K562 (cell line): Measurements from ENCODE around the gene RHEX. TPM values are rescaled to one million over a fixed set of nuclear protein-coding genes. Genes with fewer than 3 reads are reported as not detected.

Experiments
- ATAC-seq: fragments of 200-7000 bp; cut with Tn5 transposase; 3 replicates; pipeline ENCODE4 v1.9.1; 2020; ENCODE audit warnings: moderate library complexity
- BruUV-seq: library from RNA; stranded (reverse); fragments of 400-500 nt; replicated peaks from 2 replicates; lab custom pipeline; 2021; lab: Mats Ljungman, UMichigan
- CTCF ChIA-PET: fragments of 300-600 bp; formaldehyde crosslinking; extraction: SDS; loops from one replicate; lab custom pipeline; 2021; ENCODE audit warnings: low intra/inter-chr PET ratio; lab: Yijun Ruan, JAX
- POLR2A ChIA-PET: fragments of 300-600, 350-650 bp; sonication (Branson Sonifier 250); formaldehyde crosslinking; extraction: SDS; loops from one replicate; lab custom pipeline; 2021; ENCODE audit warnings: antibody characterized with exemption, inconsistent platforms; lab: Yijun Ruan, JAX
- DNase-seq, 4 experiments: peaks; one replicate each; pipeline versions ENCODE4 v3.0.0 to v3.0.0-alpha.2; 2011 to 2018; ENCODE audit warnings: low spot score in 3 of 4, mixed read lengths in 3 of 4; ENCODE audit errors: extremely low read depth in 1 of 4
- FAIRE-seq: peaks from 2 replicates; lab custom pipeline; 2011; peaks lifted over from hg19 to GRCh38; lab: Jason Lieb, UNC
- H2AFZ ChIP-seq: 2 replicates; pipeline ENCODE4 v1.6.0; 2011; ENCODE audit warnings: low read depth, low read length, control low read depth, inconsistent platforms
- H3K27ac ChIP-seq: fragments of 200-600 bp; 3 replicates; pipeline ENCODE4 v1.8.0; 2011; ENCODE audit warnings: low read depth, mild to moderate bottlenecking, control low read depth, inconsistent platforms, low read length, moderate library complexity, mixed read lengths; ENCODE audit errors: extremely low read depth
- H3K27me3 ChIP-seq, 2 experiments: fragments of 300-600 bp in 1 of 2; 2 replicates in 1 of 2; 3 replicates in 1 of 2; pipeline versions ENCODE4 v1.6.0 to v1.8.0; 2011; ENCODE audit warnings: inconsistent platforms in 2 of 2, low read length in 2 of 2, mild to moderate bottlenecking in 1 of 2, mixed read lengths in 1 of 2, moderate library complexity in 1 of 2; ENCODE audit not compliant: control insufficient read depth in 2 of 2, insufficient read depth in 2 of 2
- H3K36me3 ChIP-seq: fragments of 300-600 bp; 3 replicates; pipeline ENCODE4 v1.8.0; 2011; ENCODE audit warnings: mild to moderate bottlenecking, low read length, inconsistent platforms; ENCODE audit not compliant: control insufficient read depth, insufficient read depth
- H3K4me1 ChIP-seq, 2 experiments: fragments of 200-600 bp in 1 of 2; replicated peaks in 1 of 2; 2 replicates in 1 of 2; 3 replicates in 1 of 2; pipeline versions ENCODE4 v1.5.1 to v1.8.0; 2011; ENCODE audit warnings: inconsistent platforms in 2 of 2, low read length in 2 of 2, mild to moderate bottlenecking in 1 of 2, mixed read lengths in 1 of 2, moderate library complexity in 1 of 2; ENCODE audit not compliant: control insufficient read depth in 2 of 2, insufficient read depth in 2 of 2
- H3K4me2 ChIP-seq: 2 replicates; pipeline ENCODE4 v1.6.1; 2011; ENCODE audit warnings: low read length, control low read depth, inconsistent platforms, mixed read lengths; ENCODE audit not compliant: insufficient read depth
- H3K4me3 ChIP-seq: fragments of 200-600 bp; sonication (generic), shearing (Covaris generic); 2 replicates; pipeline ENCODE4 v1.5.1; 2016; ENCODE audit warnings: control low read depth, inconsistent platforms
- H3K79me2 ChIP-seq: fragments of 200-600 bp; 3 replicates; pipeline ENCODE4 v1.8.0; 2011; ENCODE audit warnings: low read length, inconsistent platforms; ENCODE audit not compliant: control insufficient read depth, insufficient read depth
- H3K9ac ChIP-seq, 2 experiments: 2 replicates each; pipeline versions ENCODE4 v1.6.0 to v1.6.1; 2011; ENCODE audit warnings: low read depth in 2 of 2, low read length in 2 of 2, control low read depth in 1 of 2, inconsistent platforms in 1 of 2, mild to moderate bottlenecking in 1 of 2, mixed read lengths in 1 of 2; ENCODE audit not compliant: insufficient read depth in 1 of 2
- H3K9me1 ChIP-seq: one replicate; pipeline ENCODE4 v1.6.0; 2011; ENCODE audit warnings: inconsistent platforms, mild to moderate bottlenecking, low read length, moderate library complexity; ENCODE audit not compliant: control insufficient read depth, insufficient read depth
- H3K9me3 ChIP-seq: replicated peaks from 2 replicates; pipeline ENCODE4 v1.5.1; 2011; ENCODE audit warnings: low read depth, low read length, inconsistent platforms; ENCODE audit not compliant: control insufficient read depth, insufficient read depth
- H4K20me1 ChIP-seq: replicated peaks from 2 replicates; pipeline ENCODE4 v1.6.1; 2011; ENCODE audit warnings: low read length, inconsistent platforms, mixed read lengths; ENCODE audit not compliant: control insufficient read depth, insufficient read depth
- ARNT ChIP-seq, 2 experiments: fragments of 450-650 bp; IDR thresholded peaks; 2 replicates each; pipeline ENCODE4 v1.6.1; 2016; ENCODE audit warnings: mild to moderate bottlenecking in 1 of 2
- E2F4 ChIP-seq: sonication (generic); formaldehyde crosslinking; IDR thresholded peaks from 2 replicates; pipeline ENCODE4 v1.8.0; 2022; ENCODE audit warnings: mild to moderate bottlenecking, low read depth, missing genetic modification reagents
- ETV6 ChIP-seq, 3 experiments: fragments of 150-350 bp in 1 of 3; sonication (generic) in 1 of 3; formaldehyde crosslinking in 1 of 3; IDR thresholded peaks; 2 replicates each; pipeline versions ENCODE4 v1.6.1 to v1.8.0; 2014 to 2022; ENCODE audit warnings: borderline replicate concordance in 2 of 3, low read depth in 2 of 3, antibody characterized with exemption in 1 of 3, low read length in 1 of 3, mild to moderate bottlenecking in 1 of 3, missing genetic modification reagents in 1 of 3
- GATAD2B ChIP-seq: fragments of 450-650 bp; IDR thresholded peaks from 2 replicates; pipeline ENCODE4 v1.6.1; 2017; ENCODE audit warnings: mild to moderate bottlenecking, borderline replicate concordance
- HSF4 ChIP-seq: fragments of 250-450 bp; sonication (Bioruptor Pico); IDR thresholded peaks from 2 replicates; pipeline ENCODE4 v2.1.2; 2022; ENCODE audit warnings: mild to moderate bottlenecking, moderate library complexity, borderline replicate concordance
- NCOA1 ChIP-seq: fragments of 450-650 bp; IDR thresholded peaks from 2 replicates; pipeline ENCODE4 v1.6.1; 2016; ENCODE audit warnings: low read depth
- NCOA4 ChIP-seq: fragments of 450-650 bp; IDR thresholded peaks from 2 replicates; pipeline ENCODE4 v1.6.1; 2018; ENCODE audit warnings: mild to moderate bottlenecking; ENCODE audit not compliant: partially characterized antibody
- PCBP1 ChIP-seq: fragments of 200-400 bp; formaldehyde crosslinking; IDR thresholded peaks from 2 replicates; pipeline ENCODE4 v1.6.1; 2018; ENCODE audit warnings: mild to moderate bottlenecking, low read depth, low read length; ENCODE audit not compliant: poor library complexity, severe bottlenecking
- THRB ChIP-seq: fragments of 450-650 bp; formaldehyde crosslinking; conservative IDR thresholded peaks from 2 replicates; pipeline ENCODE4 v1.4.0; 2022; ENCODE audit warnings: mild to moderate bottlenecking, missing genetic modification characterization
- ZNF280A ChIP-seq: fragments of 450-650 bp; IDR thresholded peaks from 2 replicates; pipeline ENCODE4 v1.6.1; 2018; ENCODE audit warnings: mild to moderate bottlenecking, low read depth; ENCODE audit not compliant: partially characterized antibody
- ZNF354B ChIP-seq: fragments of 250-450 bp; sonication (Bioruptor Pico); IDR thresholded peaks from 2 replicates; pipeline ENCODE4 v1.4.0; 2020
- WGBS: fragments of 100-300 bp; shearing (Covaris generic); methylation state at CpG from one replicate; pipeline ENCODE4 v1.1.6; 2016; ENCODE audit warnings: low coverage, mixed read lengths; ENCODE audit not compliant: insufficient coverage; ENCODE audit errors: missing lambda C conversion rate; 5-methylcytosine and 5-hydroxymethylcytosine counted together
- in situ Hi-C: fragments of 300-500 bp; cut with MboI; formaldehyde crosslinking; loops from 4 replicates; pipeline ENCODE4 v1.15.0; 2018; ENCODE audit warnings: inconsistent platforms, mixed read lengths
- intact Hi-C: fragments of 100-400 bp; cut with micrococcal nuclease; formaldehyde crosslinking; loops from 2 replicates; pipeline ENCODE4 v1.14.2; 2022
- polyA plus RNA-seq, 8 experiments: library from polyadenylated mRNA; depleted of rRNA in 4 of 8; stranded (reverse) in 5 of 8; unstranded in 3 of 8; fragments of >200 nt; fragmentation: Nextera tagmentation in 2 of 8; fragmentation: Illumina TruSeq in 1 of 8; extraction: Ambion mirVana in 2 of 8; extraction: Trizol in 1 of 8; gene quantifications; 2 replicates each; pipeline versions ENCODE4 v1.2.1 to v1.2.3, GENCODE V29; 2011 to 2014; ENCODE audit warnings: inconsistent platforms in 1 of 8, missing spikeins in 1 of 8
- total RNA-seq, 7 experiments: library from RNA; depleted of rRNA in 6 of 7; stranded (reverse); fragments of >200 nt in 6 of 7; fragmentation: Illumina TruSeq in 2 of 7; extraction: Trizol in 2 of 7; gene quantifications; 2 replicates each; pipeline versions ENCODE4 v1.2.1 to v1.2.3, GENCODE V29; 2011 to 2021; ENCODE audit warnings: low replicate concordance in 1 of 7

RHEX gene
- total and polyA plus RNA-seq, 9 of the 15 experiments (the other 6 are each of a cell fraction or from before 2014, with no cell fraction given): not detected

- CTCF ChIA-PET: no interaction called here
- H3K9me3 ChIP-seq: no peaks in the 10 kb centered on the region
- no peak for DNase-seq
- no peaks in the 10 kb centered on the region for H3K9me1 ChIP-seq
- BruUV-seq: no TSS peak
- H3K27ac ChIP-seq: no peak overlapping the region
- 0% methylated on average over 1 of the region's 1 CpG for WGBS
- no peaks in the 10 kb centered on the region for H3K36me3 ChIP-seq
- FAIRE-seq: no peak
- H3K4me1 ChIP-seq: peaks cover 1 to 4% of the 10 kb centered on the region in 2 experiments; a peak in 1 of 5 replicates
- no peak overlapping the region for H3K9ac ChIP-seq
- H3K4me3 ChIP-seq: no peak overlapping the region
- no peaks in the 10 kb centered on the region for H3K79me2 ChIP-seq
- no peak overlapping the region for H3K4me2 ChIP-seq
- no peak for ATAC-seq
- no peaks in the 10 kb centered on the region for H4K20me1 ChIP-seq
- TF ChIP-seq ETV6 (IDR thresholded peaks at IDR 0.05; ENCODE audit: borderline replicate concordance in 1 of 2, low read depth in 2 of 2, low read length in 1 of 2): no peak
- TF ChIP-seq ETV6 (CRISPR knock-in tag; IDR thresholded peaks at IDR 0.05; ENCODE audit: borderline replicate concordance): no peak
- no peak for TF ChIP-seq NCOA4
- no peak for TF ChIP-seq PCBP1
- no peak for TF ChIP-seq HSF4
- TF ChIP-seq ZNF354B (CRISPR knock-in tag): no peak
- TF ChIP-seq ZNF280A: no peak
- TF ChIP-seq THRB (CRISPR knock-in tag): no peak
- TF ChIP-seq ARNT (IDR thresholded peaks at IDR 0.05): no peak
- TF ChIP-seq NCOA1: no peak
- TF ChIP-seq E2F4: no peak
- TF ChIP-seq GATAD2B: no peak
- POLR2A ChIA-PET: interaction anchor here (0.6 to 0.8 kb wide), 2 partner anchors 18 to 21 kb away, joined by 4 read pairs; no protein-coding TSS in a partner anchor
- no peak overlapping the region for H2AFZ ChIP-seq
- intact Hi-C loops: loop anchor here (10.0 kb wide), 1 partner anchor 426 kb away; no protein-coding TSS in a partner anchor
- in situ Hi-C loops: loop anchor here (5.0 to 10.0 kb wide), 2 partner anchors 118 to 176 kb away; no protein-coding TSS in a partner anchor
- H3K27me3 ChIP-seq: peaks cover 19 to 43% of the 10 kb centered on the region in 2 experiments; a peak in 4 of 5 replicates
Observed at GRCh38 chr1:206100226-206100815, 47.3 kb downstream of the RHEX start.
